Sigmoid colon (tissue), 7 donors: ENCODE data around the gene SLC22A4. TPM values are rescaled to one million over a fixed set of nuclear protein-coding genes. Genes with fewer than 3 reads are reported as not detected.

ENCODE experiments used
- DNase-seq: peaks from one replicate; pipeline ENCODE4 v3.0.0-alpha.2; 2019
- H3K27ac ChIP-seq, 4 donors: fragments of 200-600 bp; sonication (generic); one replicate each; pipeline ENCODE4 v1.5.1; 2016 to 2019; ENCODE audit warnings: mild to moderate bottlenecking in 1 of 4
- H3K27me3 ChIP-seq, 3 donors: fragments of 200-600 bp; sonication (generic); one replicate each; pipeline ENCODE4 v1.5.1; 2019; ENCODE audit warnings: mild to moderate bottlenecking in 1 of 3
- H3K36me3 ChIP-seq, 4 donors: fragments of 200-600 bp; sonication (generic); one replicate each; pipeline ENCODE4 v1.5.1; 2016 to 2019
- H3K4me1 ChIP-seq, 4 donors: fragments of 200-600 bp; sonication (generic); one replicate each; pipeline ENCODE4 v1.5.1; 2017 to 2019
- H3K4me3 ChIP-seq, 4 donors: fragments of 200-600 bp; sonication (generic); one replicate each; pipeline ENCODE4 v1.5.1; 2017 to 2019; ENCODE audit warnings: mild to moderate bottlenecking in 2 of 4, moderate library complexity in 1 of 4
- H3K9me3 ChIP-seq, 4 donors: fragments of 200-600 bp in 3 of 4; sonication (generic) in 3 of 4; one replicate each; pipeline versions ENCODE4 v1.5.1 to v1.6.1; 2013 to 2019
- EP300 ChIP-seq, 4 donors: sonication (generic); formaldehyde crosslinking; IDR thresholded peaks; one replicate each; pipeline ENCODE4 v1.6.1; 2017; ENCODE audit warnings: antibody characterized with exemption in 4 of 4
- POLR2A ChIP-seq, 2 donors: fragments of 450-650 bp; IDR thresholded peaks; one replicate each; pipeline ENCODE4 v1.6.1; 2016; ENCODE audit warnings: antibody characterized with exemption in 2 of 2, mild to moderate bottlenecking in 2 of 2, moderate library complexity in 2 of 2
- POLR2AphosphoS5 ChIP-seq, 4 donors: sonication (generic); formaldehyde crosslinking; IDR thresholded peaks; one replicate each; pipeline ENCODE4 v1.6.1; 2017; ENCODE audit warnings: antibody characterized with exemption in 4 of 4
- WGBS, 2 donors: extraction: QIAGEN DNeasy Blood & Tissue Kit; methylation state at CpG; one replicate each; pipeline ENCODE4 v1.1.7; 2013; 5-methylcytosine and 5-hydroxymethylcytosine counted together
- intact Hi-C: fragments of 100-400 bp; cut with DNase I; formaldehyde crosslinking; loops from one replicate; pipeline ENCODE4 v1.15.1; 2023
- polyA plus RNA-seq, 3 donors: library from polyadenylated mRNA; stranded (reverse); fragments of 200-250 nt; gene quantifications; one replicate each; pipeline ENCODE4 v1.2.3, GENCODE V29; 2013
- total RNA-seq, 4 donors: library from RNA; depleted of rRNA; stranded (reverse); fragments of >200 nt; gene quantifications; one replicate each; pipeline ENCODE4 v1.1.0, GENCODE V29; 2016
- TF ChIP-seq, protein P1 (sequence below), 4 experiments: fragments of 450-650 bp in 3 of 4; fragments of 200-600 bp in 1 of 4; IDR thresholded peaks; one replicate each; pipeline ENCODE4 v1.5.1; 2016 to 2019; ENCODE audit warnings: antibody characterized with exemption in 4 of 4, mild to moderate bottlenecking in 3 of 4, moderate library complexity in 2 of 4
- donor health status: healthy with polysubstance abuse.
- donor health status: Bipolar disorder and iron deficiency.
- donor health status: healthy.

The SLC22A4 gene
- total and polyA plus RNA-seq, 7 donors, result 0.49 to 3.4 (median 0.83) TPM

GRCh38 chr5:132387640-132388117 lies 93.5 kb downstream of the SLC22A4 start:
- intact Hi-C loops, result loop anchor here (1.0 to 10.0 kb wide), 4 partner anchors 24 to 435 kb away; partner anchors contain the start of genes KIF3A and RAD50
- peaks cover 0 to 15% (median 0%) of the 10 kb centered on the region in 4 donors for H3K36me3 ChIP-seq
- no peaks in the 10 kb centered on the region for H3K9me3 ChIP-seq
- no peak for TF ChIP-seq POLR2A (IDR thresholded peaks at IDR 0.05)
- peak; percentile 55 to 96 (median 81) for TF ChIP-seq POLR2AphosphoS5 (IDR thresholded peaks at IDR 0.05)
- TF ChIP-seq, protein P1, sequence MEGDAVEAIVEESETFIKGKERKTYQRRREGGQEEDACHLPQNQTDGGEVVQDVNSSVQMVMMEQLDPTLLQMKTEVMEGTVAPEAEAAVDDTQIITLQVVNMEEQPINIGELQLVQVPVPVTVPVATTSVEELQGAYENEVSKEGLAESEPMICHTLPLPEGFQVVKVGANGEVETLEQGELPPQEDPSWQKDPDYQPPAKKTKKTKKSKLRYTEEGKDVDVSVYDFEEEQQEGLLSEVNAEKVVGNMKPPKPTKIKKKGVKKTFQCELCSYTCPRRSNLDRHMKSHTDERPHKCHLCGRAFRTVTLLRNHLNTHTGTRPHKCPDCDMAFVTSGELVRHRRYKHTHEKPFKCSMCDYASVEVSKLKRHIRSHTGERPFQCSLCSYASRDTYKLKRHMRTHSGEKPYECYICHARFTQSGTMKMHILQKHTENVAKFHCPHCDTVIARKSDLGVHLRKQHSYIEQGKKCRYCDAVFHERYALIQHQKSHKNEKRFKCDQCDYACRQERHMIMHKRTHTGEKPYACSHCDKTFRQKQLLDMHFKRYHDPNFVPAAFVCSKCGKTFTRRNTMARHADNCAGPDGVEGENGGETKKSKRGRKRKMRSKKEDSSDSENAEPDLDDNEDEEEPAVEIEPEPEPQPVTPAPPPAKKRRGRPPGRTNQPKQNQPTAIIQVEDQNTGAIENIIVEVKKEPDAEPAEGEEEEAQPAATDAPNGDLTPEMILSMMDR (IDR thresholded peaks at IDR 0.05), result no peak
- peak in 2 of 4 donors; percentile 73 to 94 for TF ChIP-seq EP300 (IDR thresholded peaks at IDR 0.05)
- no peak overlapping the region for H3K4me3 ChIP-seq
- H3K4me1 ChIP-seq, result peaks cover 0 to 66% (median 62%) of the 10 kb centered on the region in 4 donors
- 24 to 50% methylated on average over 4 of the region's 4 CpGs for WGBS, 2 donors
- peak overlapping the region; percentile 91 to 94 (median 92) for H3K27ac ChIP-seq
- peak; percentile 91 for DNase-seq
- no peaks in the 10 kb centered on the region for H3K27me3 ChIP-seq

DNA sequence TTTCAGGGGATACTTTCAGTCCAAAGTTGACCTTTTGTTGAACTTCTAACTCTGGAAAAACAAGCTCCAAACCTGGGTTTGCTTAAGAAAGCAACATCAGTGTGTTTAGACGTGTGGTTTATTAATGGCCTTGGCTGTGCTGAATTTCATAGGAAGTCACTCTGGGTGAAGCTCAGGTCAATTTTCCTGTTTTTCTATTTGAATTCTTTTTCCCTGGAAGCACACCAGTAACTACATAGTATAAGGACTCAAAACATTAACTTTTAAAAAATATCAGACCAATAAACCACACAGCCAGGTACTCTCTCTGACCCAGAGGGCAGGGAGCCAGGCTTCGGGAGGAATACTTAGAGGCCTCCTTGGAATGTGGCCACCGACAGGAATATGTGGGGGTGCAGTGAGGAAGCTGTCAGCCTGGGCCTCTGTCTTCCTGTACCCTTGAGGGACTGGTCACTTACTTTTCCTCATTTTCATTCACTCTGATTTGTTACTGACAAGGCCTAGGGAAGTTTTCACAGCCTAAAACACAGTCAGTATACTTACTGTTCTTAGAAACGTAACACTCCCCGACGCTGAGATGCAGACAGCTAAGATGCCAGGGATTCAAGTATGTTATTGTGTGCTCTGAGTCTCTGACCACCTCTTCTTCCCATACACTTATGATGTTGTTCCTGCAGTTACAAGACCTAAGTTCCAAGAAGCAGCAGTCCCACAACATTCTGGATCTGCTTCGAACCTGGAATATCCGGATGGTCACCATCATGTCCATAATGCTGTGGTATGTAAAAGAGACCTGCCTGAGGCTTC lies 94.3 kb downstream of the SLC22A4 start:
- 58 to 66% methylated on average over 8 of the region's 8 CpGs for WGBS, 2 donors

GRCh38 chr5:132389051-132389331 lies 94.8 kb downstream of the SLC22A4 start:
- Histone ChIP-seq H3K27me3 (no peaks in the 10 kb centered on the region), H3K27ac (peak overlapping the region; percentile 91 to 94 (median 92)), H3K36me3 (peaks cover 0 to 24% (median 0%) of the 10 kb centered on the region in 4 donors), H3K4me3 (no peak overlapping the region), H3K9me3 (no peaks in the 10 kb centered on the region), H3K4me1 (peaks cover 0 to 67% (median 62%) of the 10 kb centered on the region in 4 donors)
- no peak for DNase-seq
- intact Hi-C loops, result loop anchor here (5.0 to 10.0 kb wide), 3 partner anchors 168 to 433 kb away; partner anchors contain the start of genes KIF3A and RAD50
- TF ChIP-seq, protein P1 (IDR thresholded peaks at IDR 0.05), result no peak
- 93 to 99% methylated on average over 1 of the region's 1 CpG for WGBS, 2 donors

More for the DNA sequence above, 94.3 kb downstream of the SLC22A4 start:
- Histone ChIP-seq H3K9me3 (no peaks in the 10 kb centered on the region), H3K4me3 (no peak overlapping the region), H3K4me1 (peaks cover 0 to 66% (median 62%) of the 10 kb centered on the region in 4 donors), H3K36me3 (peaks cover 0 to 21% (median 0%) of the 10 kb centered on the region in 4 donors), H3K27ac (peak overlapping the region; percentile 91 to 94 (median 92)), H3K27me3 (no peaks in the 10 kb centered on the region)
- TF ChIP-seq POLR2AphosphoS5 (IDR thresholded peaks at IDR 0.05), result peak; percentile 20 to 66 (median 51)
- TF ChIP-seq, protein P1 (IDR thresholded peaks at IDR 0.05), result no peak
- TF ChIP-seq POLR2A (IDR thresholded peaks at IDR 0.05), result no peak
- TF ChIP-seq EP300 (IDR thresholded peaks at IDR 0.05), result peak in 1 of 4 donors; percentile 14
- peak; percentile 85 for DNase-seq
- intact Hi-C loops, result loop anchor here (5.0 to 10.0 kb wide), 3 partner anchors 169 to 434 kb away; partner anchors contain the start of genes KIF3A and RAD50

DNA sequence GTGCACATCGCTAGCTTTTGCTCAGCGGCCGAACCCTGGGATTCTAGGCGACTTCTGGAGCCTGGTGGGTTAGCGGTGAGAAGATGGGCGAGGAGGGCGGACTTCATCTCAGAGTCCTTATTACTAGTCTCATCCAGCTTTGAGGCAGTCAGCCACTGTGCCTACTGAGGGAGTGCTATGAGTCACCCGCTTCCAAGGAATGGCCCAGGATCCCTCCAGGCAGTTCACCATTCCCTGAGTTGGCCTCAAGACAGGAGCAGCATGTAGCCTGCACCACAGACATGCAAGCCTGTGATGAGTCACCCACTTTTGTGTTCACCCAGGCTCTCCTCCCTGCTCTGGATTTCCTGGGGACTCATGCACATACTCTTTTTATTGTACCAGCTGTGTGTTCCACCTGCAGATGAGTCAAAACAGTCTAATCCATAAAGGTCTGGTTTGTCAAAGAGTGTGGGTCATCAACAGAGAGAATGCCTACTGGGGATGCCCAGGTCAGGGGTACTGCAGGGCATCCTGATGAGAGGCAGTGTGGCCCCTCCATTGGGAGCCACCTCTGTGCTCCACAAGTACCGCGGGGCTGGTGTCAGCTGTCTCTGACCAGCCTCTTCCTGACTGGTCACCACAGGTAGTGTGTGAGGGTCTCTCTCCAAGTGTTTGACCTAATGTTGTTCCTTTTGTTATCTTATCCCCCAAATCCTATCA lies 95.5 kb downstream of the SLC22A4 start:
- H3K27ac ChIP-seq, result peak overlapping the region; percentile 91 to 94 (median 92)
- DNase-seq, result peak; percentile 92
- intact Hi-C loops, result loop anchor here (5.0 to 10.0 kb wide), 3 partner anchors 168 to 433 kb away; partner anchors contain the start of genes KIF3A and RAD50
- peaks cover 0 to 74% (median 62%) of the 10 kb centered on the region in 4 donors for H3K4me1 ChIP-seq
- H3K9me3 ChIP-seq, result no peaks in the 10 kb centered on the region
- peak in 3 of 4 donors; percentile 38 to 86 (median 61) for TF ChIP-seq POLR2AphosphoS5 (IDR thresholded peaks at IDR 0.05)
- TF ChIP-seq, protein P1 (IDR thresholded peaks at IDR 0.05), result no peak
- no peak overlapping the region for H3K4me3 ChIP-seq
- peaks cover 0 to 23% (median 4%) of the 10 kb centered on the region in 4 donors for H3K36me3 ChIP-seq
- WGBS, 2 donors, result 92 to 95% methylated on average over 10 of the region's 10 CpGs
- no peaks in the 10 kb centered on the region for H3K27me3 ChIP-seq
